Activated CD8-positive, alpha-beta T cell treated with anti-CD3 and anti-CD28 coated beads for 36 hours (primary cell): ENCODE measurements around the gene RUNX1. TPM values are rescaled to one million over a fixed set of nuclear protein-coding genes. Genes with fewer than 3 reads are reported as not detected.

Experiments used
- ATAC-seq: fragments of 200-7000 bp; cut with Tn5 transposase; one replicate; pipeline ENCODE4 v1.10.0; 2021; ENCODE audit warnings: mild to moderate bottlenecking, moderate library complexity
- CTCF ChIA-PET: fragments of 350-600 bp; sonication (Branson Sonifier 250); formaldehyde crosslinking; loops from one replicate; lab custom pipeline; 2021; ENCODE audit warnings: antibody characterized with exemption; lab: Charles Lee
- POLR2A ChIA-PET: fragments of 350-600 bp; sonication (Branson Sonifier 250); formaldehyde crosslinking; loops from one replicate; lab custom pipeline; 2021; ENCODE audit warnings: antibody characterized with exemption; lab: Charles Lee
- DNase-seq: peaks from one replicate; pipeline ENCODE4 v3.0.0-alpha.2; 2020
- H3K27ac Mint-ChIP-seq: one replicate; pipeline ENCODE4 v1.8.0; 2021; ENCODE audit warnings: mild to moderate bottlenecking, mixed read lengths
- H3K27me3 Mint-ChIP-seq: one replicate; pipeline ENCODE4 v1.8.0; 2021; ENCODE audit warnings: mixed read lengths
- H3K36me3 Mint-ChIP-seq: one replicate; pipeline ENCODE4 v1.8.0; 2021; ENCODE audit warnings: low read depth, mixed read lengths
- H3K4me1 Mint-ChIP-seq: one replicate; pipeline ENCODE4 v1.8.0; 2021; ENCODE audit warnings: low read depth, mixed read lengths
- H3K4me3 Mint-ChIP-seq: one replicate; pipeline ENCODE4 v1.8.0; 2021; ENCODE audit warnings: mild to moderate bottlenecking, moderate library complexity, mixed read lengths
- H3K9me3 Mint-ChIP-seq: one replicate; pipeline ENCODE4 v1.8.0; 2021; ENCODE audit warnings: mixed read lengths
- CTCF ChIP-seq: fragments of 200-600 bp; IDR thresholded peaks from one replicate; pipeline ENCODE4 v1.8.0; 2022; ENCODE audit warnings: antibody characterized with exemption, mild to moderate bottlenecking
- intact Hi-C: fragments of 100-400 bp; cut with micrococcal nuclease; formaldehyde crosslinking; loops from one replicate; pipeline ENCODE4 v1.10.0; 2022
- total RNA-seq, 2 experiments: library from RNA; stranded (reverse); gene quantifications; one replicate each; pipeline ENCODE4 v1.2.3, GENCODE V29; 2021

Gene RUNX1
- total RNA-seq, 2 experiments from 2014 or later: 18.7 to 19.0 TPM

- peak; percentile 4 for ATAC-seq
- ChIA-PET CTCF (interaction anchor here (0.7 to 1.6 kb wide), 8 partner anchors 9 to 362 kb away, joined by 3 to 6 read pairs (median 4); no protein-coding TSS in a partner anchor), POLR2A (interaction anchor here (0.9 to 2.9 kb wide), 10 partner anchors 8 to 151 kb away, joined by 3 to 26 read pairs (median 4); no protein-coding TSS in a partner anchor)
- Mint-ChIP-seq H3K4me3 (peak overlapping the region; percentile 25), H3K27ac (peak overlapping the region; percentile 31), H3K4me1 (peaks cover 96% of the 10 kb centered on the region), H3K36me3 (peaks cover 22% of the 10 kb centered on the region), H3K27me3 (no peaks in the 10 kb centered on the region), H3K9me3 (no peaks in the 10 kb centered on the region)
- no peak for TF ChIP-seq CTCF
- intact Hi-C loops: loop anchor here (10.0 kb wide), 1 partner anchor 235 kb away; no protein-coding TSS in a partner anchor
- no peak for DNase-seq
These were observed 9.4 kb downstream of the RUNX1 start for GRCh38 chr21:35039595-35040289.

- ATAC-seq (no peak), DNase-seq (no peak)
- POLR2A ChIA-PET: interaction anchor here (0.6 to 3.2 kb wide), 10 partner anchors 8 to 151 kb away, joined by 3 to 26 read pairs (median 3); no protein-coding TSS in a partner anchor
- Mint-ChIP-seq H3K4me1 (peaks cover 96% of the 10 kb centered on the region), H3K27ac (peak overlapping the region; percentile 79), H3K9me3 (no peaks in the 10 kb centered on the region), H3K4me3 (peak overlapping the region; percentile 63), H3K27me3 (no peaks in the 10 kb centered on the region), H3K36me3 (peaks cover 21% of the 10 kb centered on the region)
- CTCF ChIA-PET: interaction anchor here (0.7 to 1.7 kb wide), 5 partner anchors 8 to 152 kb away, joined by 3 to 10 read pairs (median 3); no protein-coding TSS in a partner anchor
- no peak for TF ChIP-seq CTCF
- intact Hi-C loops: no loop called here
These were observed 10.3 kb downstream of the RUNX1 start for GRCh38 chr21:35038772-35039319.

GRCh38 chr21:35037384-35037765 lies 11.7 kb downstream of the RUNX1 start:
- POLR2A ChIA-PET: interaction anchor here (0.8 to 3.2 kb wide), 6 partner anchors 10 to 101 kb away, joined by 3 to 26 read pairs (median 9); no protein-coding TSS in a partner anchor

GRCh38 chr21:35036465-35037383 lies 12.4 kb downstream of the RUNX1 start:
- Mint-ChIP-seq H3K36me3 (peaks cover 18% of the 10 kb centered on the region), H3K4me3 (peak overlapping the region; percentile 63), H3K27ac (peak overlapping the region; percentile 90), H3K4me1 (peaks cover 96% of the 10 kb centered on the region), H3K9me3 (no peaks in the 10 kb centered on the region), H3K27me3 (no peaks in the 10 kb centered on the region)
- ChIA-PET CTCF (no interaction called here), POLR2A (interaction anchor here (0.5 to 3.2 kb wide), 9 partner anchors 10 to 233 kb away, joined by 3 to 26 read pairs (median 4); no protein-coding TSS in a partner anchor)
- TF ChIP-seq CTCF: no peak
- DNase-seq (peak; percentile 66), ATAC-seq (peak; percentile 50)
- intact Hi-C loops: no loop called here

More at GRCh38 chr21:35037384-35037765, 11.7 kb downstream of the RUNX1 start:
- Mint-ChIP-seq H3K27ac (peak overlapping the region; percentile 90), H3K36me3 (peaks cover 18% of the 10 kb centered on the region), H3K9me3 (no peaks in the 10 kb centered on the region), H3K27me3 (no peaks in the 10 kb centered on the region), H3K4me1 (peaks cover 96% of the 10 kb centered on the region), H3K4me3 (peak overlapping the region; percentile 63)
- intact Hi-C loops: no loop called here
- ATAC-seq (no peak), DNase-seq (peak; percentile 13)
- CTCF ChIA-PET: interaction anchor here (1.7 kb wide), 1 partner anchor 11 kb away, joined by 10 read pairs; no protein-coding TSS in a partner anchor
- no peak for TF ChIP-seq CTCF
